Peyer's patch (tissue), 4 donors: ENCODE data around the gene ZFPM1.

ENCODE experiments used
- CTCF ChIP-seq, 6 experiments: fragments of 450-650 bp in 4 of 6; fragments of 200-600 bp in 2 of 6; sonication (generic) in 1 of 6; IDR thresholded peaks; one replicate each; pipeline ENCODE4 v1.5.1; 2017 to 2019; ENCODE audit warnings: antibody characterized with exemption in 6 of 6, mild to moderate bottlenecking in 3 of 6, moderate library complexity in 1 of 6
- POLR2A ChIP-seq, 2 donors: fragments of 450-650 bp; IDR thresholded peaks; one replicate each; pipeline ENCODE4 v1.5.1; 2017; ENCODE audit warnings: antibody characterized with exemption in 2 of 2, mild to moderate bottlenecking in 2 of 2, moderate library complexity in 2 of 2

- no peak for TF ChIP-seq CTCF (IDR thresholded peaks at IDR 0.05)
- no peak for TF ChIP-seq POLR2A (IDR thresholded peaks at IDR 0.05)
Measured at GRCh38 chr16:88552815-88553214, 99.7 kb downstream of the ZFPM1 start.
